Measurements from ENCODE around the gene KCNAB2.

Gene KCNAB2

DNA sequence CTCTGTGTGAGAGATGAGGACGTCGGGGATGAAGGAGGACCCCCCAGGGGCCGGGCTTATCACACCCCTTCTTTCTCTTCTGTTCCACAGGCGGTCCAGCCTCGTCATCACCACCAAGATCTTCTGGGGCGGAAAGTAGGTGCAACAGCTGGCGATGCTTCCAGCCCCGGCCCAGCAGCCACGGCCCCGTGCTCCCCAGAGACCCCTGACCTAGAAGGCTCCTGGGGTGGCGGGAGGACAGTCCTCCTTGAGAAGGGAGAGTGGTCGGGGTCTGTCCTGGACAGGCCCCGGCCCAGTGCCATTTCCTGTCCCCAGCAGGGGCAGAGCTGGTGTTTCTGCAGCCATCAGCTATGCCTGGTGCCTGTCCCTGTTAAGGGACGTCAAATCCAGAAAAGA lies 41.7 kb downstream of the KCNAB2 start (continued):
- TF ChIP-seq, protein P1, sequence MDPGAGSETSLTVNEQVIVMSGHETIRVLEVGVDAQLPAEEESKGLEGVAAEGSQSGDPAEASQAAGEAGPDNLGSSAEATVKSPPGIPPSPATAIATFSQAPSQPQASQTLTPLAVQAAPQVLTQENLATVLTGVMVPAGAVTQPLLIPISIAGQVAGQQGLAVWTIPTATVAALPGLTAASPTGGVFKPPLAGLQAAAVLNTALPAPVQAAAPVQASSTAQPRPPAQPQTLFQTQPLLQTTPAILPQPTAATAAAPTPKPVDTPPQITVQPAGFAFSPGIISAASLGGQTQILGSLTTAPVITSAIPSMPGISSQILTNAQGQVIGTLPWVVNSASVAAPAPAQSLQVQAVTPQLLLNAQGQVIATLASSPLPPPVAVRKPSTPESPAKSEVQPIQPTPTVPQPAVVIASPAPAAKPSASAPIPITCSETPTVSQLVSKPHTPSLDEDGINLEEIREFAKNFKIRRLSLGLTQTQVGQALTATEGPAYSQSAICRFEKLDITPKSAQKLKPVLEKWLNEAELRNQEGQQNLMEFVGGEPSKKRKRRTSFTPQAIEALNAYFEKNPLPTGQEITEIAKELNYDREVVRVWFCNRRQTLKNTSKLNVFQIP (CRISPR knock-in tag; IDR thresholded peaks at IDR 0.05; ENCODE audit: borderline replicate concordance, low read depth) = no peak
- TF ChIP-seq ISL1 (CRISPR knock-in tag; IDR thresholded peaks at IDR 0.05) = no peak

GRCh38 chr1:6087958-6088357 lies 42.3 kb downstream of the KCNAB2 start:
- TF ChIP-seq ESRRG (CRISPR knock-in tag; IDR thresholded peaks at IDR 0.05) = no peak
- no peak for TF ChIP-seq ZNF70 (CRISPR knock-in tag; IDR thresholded peaks at IDR 0.05)
- no peak for TF ChIP-seq OSR1 (CRISPR knock-in tag; IDR thresholded peaks at IDR 0.05)
- ATAC-seq = no peak

DNA sequence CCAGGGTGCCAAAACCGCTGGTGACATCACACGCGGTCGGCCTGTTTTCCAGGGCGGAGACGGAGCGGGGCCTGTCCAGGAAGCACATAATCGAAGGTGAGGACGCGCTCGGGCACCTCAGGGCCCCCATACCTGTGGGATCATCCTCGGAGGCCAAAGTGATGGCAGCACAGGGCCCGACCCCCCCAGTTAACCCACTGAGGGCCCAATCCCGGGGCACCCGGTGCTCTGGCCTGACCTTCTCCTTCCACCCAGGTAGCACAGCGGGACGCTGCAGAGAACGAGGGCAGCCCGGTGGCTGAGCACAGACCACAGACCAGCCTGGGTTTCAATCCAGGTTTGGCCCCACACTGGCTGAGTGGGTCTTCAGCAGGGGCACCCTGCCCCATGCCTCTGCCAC lies 43.3 kb downstream of the KCNAB2 start:
- no peak for ATAC-seq
- no peak for TF ChIP-seq CSDC2 (CRISPR knock-in tag; IDR thresholded peaks at IDR 0.05)
- TF ChIP-seq, protein P2, sequence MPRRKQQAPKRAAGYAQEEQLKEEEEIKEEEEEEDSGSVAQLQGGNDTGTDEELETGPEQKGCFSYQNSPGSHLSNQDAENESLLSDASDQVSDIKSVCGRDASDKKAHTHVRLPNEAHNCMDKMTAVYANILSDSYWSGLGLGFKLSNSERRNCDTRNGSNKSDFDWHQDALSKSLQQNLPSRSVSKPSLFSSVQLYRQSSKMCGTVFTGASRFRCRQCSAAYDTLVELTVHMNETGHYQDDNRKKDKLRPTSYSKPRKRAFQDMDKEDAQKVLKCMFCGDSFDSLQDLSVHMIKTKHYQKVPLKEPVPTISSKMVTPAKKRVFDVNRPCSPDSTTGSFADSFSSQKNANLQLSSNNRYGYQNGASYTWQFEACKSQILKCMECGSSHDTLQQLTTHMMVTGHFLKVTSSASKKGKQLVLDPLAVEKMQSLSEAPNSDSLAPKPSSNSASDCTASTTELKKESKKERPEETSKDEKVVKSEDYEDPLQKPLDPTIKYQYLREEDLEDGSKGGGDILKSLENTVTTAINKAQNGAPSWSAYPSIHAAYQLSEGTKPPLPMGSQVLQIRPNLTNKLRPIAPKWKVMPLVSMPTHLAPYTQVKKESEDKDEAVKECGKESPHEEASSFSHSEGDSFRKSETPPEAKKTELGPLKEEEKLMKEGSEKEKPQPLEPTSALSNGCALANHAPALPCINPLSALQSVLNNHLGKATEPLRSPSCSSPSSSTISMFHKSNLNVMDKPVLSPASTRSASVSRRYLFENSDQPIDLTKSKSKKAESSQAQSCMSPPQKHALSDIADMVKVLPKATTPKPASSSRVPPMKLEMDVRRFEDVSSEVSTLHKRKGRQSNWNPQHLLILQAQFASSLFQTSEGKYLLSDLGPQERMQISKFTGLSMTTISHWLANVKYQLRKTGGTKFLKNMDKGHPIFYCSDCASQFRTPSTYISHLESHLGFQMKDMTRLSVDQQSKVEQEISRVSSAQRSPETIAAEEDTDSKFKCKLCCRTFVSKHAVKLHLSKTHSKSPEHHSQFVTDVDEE (CRISPR knock-in tag; IDR thresholded peaks at IDR 0.05) = no peak
- TF ChIP-seq ZNF70 (CRISPR knock-in tag; IDR thresholded peaks at IDR 0.05) = no peak
- no peak for TF ChIP-seq TCF4 (CRISPR knock-in tag; IDR thresholded peaks at IDR 0.05; ENCODE audit: borderline replicate concordance)
- no peak for TF ChIP-seq TOX (CRISPR knock-in tag; IDR thresholded peaks at IDR 0.05; ENCODE audit: borderline replicate concordance)
- TF ChIP-seq, protein P1 (CRISPR knock-in tag; IDR thresholded peaks at IDR 0.05; ENCODE audit: borderline replicate concordance, low read depth) = no peak
- no peak for TF ChIP-seq ISL1 (CRISPR knock-in tag; IDR thresholded peaks at IDR 0.05)
- TF ChIP-seq BACH2 (CRISPR knock-in tag; IDR thresholded peaks at IDR 0.05; ENCODE audit: borderline replicate concordance) = no peak
- TF ChIP-seq ESRRG (CRISPR knock-in tag; IDR thresholded peaks at IDR 0.05) = no peak
- TF ChIP-seq ZNF565 (CRISPR knock-in tag; conservative IDR thresholded peaks at IDR 0.05; ENCODE audit: low read depth) = no peak
- TF ChIP-seq CSRNP3 (CRISPR knock-in tag; IDR thresholded peaks at IDR 0.05) = no peak
- no peak for TF ChIP-seq ZFP3 (CRISPR knock-in tag; IDR thresholded peaks at IDR 0.05)
- TF ChIP-seq PPARA (CRISPR knock-in tag; IDR thresholded peaks at IDR 0.05; ENCODE audit: borderline replicate concordance) = no peak
- TF ChIP-seq CREB5 (CRISPR knock-in tag; IDR thresholded peaks at IDR 0.05; ENCODE audit: low read depth) = no peak

GRCh38 chr1:6090288-6090687 lies 44.6 kb downstream of the KCNAB2 start:
- TF ChIP-seq TOX (CRISPR knock-in tag; IDR thresholded peaks at IDR 0.05; ENCODE audit: borderline replicate concordance) (no peak), CREB5 (CRISPR knock-in tag; IDR thresholded peaks at IDR 0.05; ENCODE audit: low read depth) (no peak), CSDC2 (CRISPR knock-in tag; IDR thresholded peaks at IDR 0.05) (no peak), ARNTL (CRISPR knock-in tag; IDR thresholded peaks at IDR 0.05; ENCODE audit: borderline replicate concordance, low read depth) (no peak), ZNF565 (CRISPR knock-in tag; conservative IDR thresholded peaks at IDR 0.05; ENCODE audit: low read depth) (no peak), ZNF70 (CRISPR knock-in tag; IDR thresholded peaks at IDR 0.05) (no peak), PPARA (CRISPR knock-in tag; IDR thresholded peaks at IDR 0.05; ENCODE audit: borderline replicate concordance) (no peak), SNAI2 (CRISPR knock-in tag; IDR thresholded peaks at IDR 0.05) (no peak)
- TF ChIP-seq, protein P1 (CRISPR knock-in tag; IDR thresholded peaks at IDR 0.05; ENCODE audit: borderline replicate concordance, low read depth) = no peak
- TF ChIP-seq, protein P3, sequence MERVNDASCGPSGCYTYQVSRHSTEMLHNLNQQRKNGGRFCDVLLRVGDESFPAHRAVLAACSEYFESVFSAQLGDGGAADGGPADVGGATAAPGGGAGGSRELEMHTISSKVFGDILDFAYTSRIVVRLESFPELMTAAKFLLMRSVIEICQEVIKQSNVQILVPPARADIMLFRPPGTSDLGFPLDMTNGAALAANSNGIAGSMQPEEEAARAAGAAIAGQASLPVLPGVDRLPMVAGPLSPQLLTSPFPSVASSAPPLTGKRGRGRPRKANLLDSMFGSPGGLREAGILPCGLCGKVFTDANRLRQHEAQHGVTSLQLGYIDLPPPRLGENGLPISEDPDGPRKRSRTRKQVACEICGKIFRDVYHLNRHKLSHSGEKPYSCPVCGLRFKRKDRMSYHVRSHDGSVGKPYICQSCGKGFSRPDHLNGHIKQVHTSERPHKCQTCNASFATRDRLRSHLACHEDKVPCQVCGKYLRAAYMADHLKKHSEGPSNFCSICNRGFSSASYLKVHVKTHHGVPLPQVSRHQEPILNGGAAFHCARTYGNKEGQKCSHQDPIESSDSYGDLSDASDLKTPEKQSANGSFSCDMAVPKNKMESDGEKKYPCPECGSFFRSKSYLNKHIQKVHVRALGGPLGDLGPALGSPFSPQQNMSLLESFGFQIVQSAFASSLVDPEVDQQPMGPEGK (CRISPR knock-in tag; IDR thresholded peaks at IDR 0.05; ENCODE audit: borderline replicate concordance) = no peak
- no peak for ATAC-seq

Measured in SK-N-SH treated with all-trans-retinoic acid at 6 μM for 48 hours (cell line).